HFF-Myc (cell line): ENCODE results near the gene BZW2.

Source experiments
- DNase-seq: peaks from one replicate; pipeline ENCODE4 v3.0.0-alpha.2; 2011; ENCODE audit warnings: low read depth; ENCODE audit errors: extremely low read depth
- H3K4me3 ChIP-seq: replicated peaks from 2 replicates; pipeline ENCODE4 v1.5.1; 2011; ENCODE audit warnings: low read depth, mild to moderate bottlenecking, control low read depth, low read length
- CTCF ChIP-seq: IDR thresholded peaks from 2 replicates; pipeline ENCODE4 v1.5.1; 2012; ENCODE audit warnings: mild to moderate bottlenecking, low read depth, low read length, control low read depth; ENCODE audit errors: missing control alignments

BZW2 gene

GRCh38 chr7:16609842-16610450, 36.0 kb upstream of the BZW2 start:
- no peak for DNase-seq
- H3K4me3 ChIP-seq = no peak overlapping the region
- TF ChIP-seq CTCF = no peak

DNA sequence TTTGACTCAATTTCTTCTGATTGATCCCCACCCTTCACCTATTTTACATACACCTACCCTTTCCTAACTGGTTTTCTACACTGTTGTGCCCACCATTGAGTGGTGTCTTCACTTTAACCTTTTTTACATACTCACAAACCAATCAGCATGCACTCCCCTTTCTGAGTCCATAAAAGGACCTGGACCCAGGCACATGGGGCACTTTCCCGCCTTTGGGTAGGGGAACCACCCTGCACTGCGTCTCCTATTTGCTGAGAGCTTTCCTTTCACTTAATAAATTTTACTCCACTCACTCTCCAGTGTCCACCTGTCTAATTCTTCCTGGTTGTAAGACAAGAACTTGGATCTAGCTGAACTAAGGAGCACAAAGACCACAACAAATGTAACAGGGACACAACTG, 34.3 kb upstream of the BZW2 start:
- H3K4me3 ChIP-seq = no peak overlapping the region
- no peak for DNase-seq
- no peak for TF ChIP-seq CTCF

GRCh38 chr7:16615228-16615627, 30.8 kb upstream of the BZW2 start:
- no peak for TF ChIP-seq CTCF

DNA sequence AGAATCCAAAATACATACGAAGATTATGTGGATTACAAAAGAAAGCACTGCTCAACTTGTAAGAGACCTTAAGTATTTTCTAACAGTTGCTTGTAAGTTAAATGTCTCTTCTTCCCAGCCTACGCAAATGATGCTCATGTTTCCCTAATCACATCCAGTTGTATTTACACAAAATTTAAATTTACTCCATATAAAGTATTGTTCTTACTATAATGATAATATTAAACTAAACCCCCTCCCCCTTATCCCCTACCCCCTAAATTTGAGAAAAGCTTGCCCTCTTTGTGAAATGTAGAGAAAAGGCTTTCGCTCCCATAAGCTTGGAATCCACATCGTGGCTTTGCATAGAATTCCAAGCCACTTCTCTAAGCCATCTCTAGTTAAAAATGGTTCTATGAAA, 29.9 kb upstream of the BZW2 start:
- DNase-seq = no peak
- no peak for TF ChIP-seq CTCF

More at GRCh38 chr7:16615228-16615627, 30.8 kb upstream of the BZW2 start:
- no peak overlapping the region for H3K4me3 ChIP-seq
- no peak for DNase-seq

DNA sequence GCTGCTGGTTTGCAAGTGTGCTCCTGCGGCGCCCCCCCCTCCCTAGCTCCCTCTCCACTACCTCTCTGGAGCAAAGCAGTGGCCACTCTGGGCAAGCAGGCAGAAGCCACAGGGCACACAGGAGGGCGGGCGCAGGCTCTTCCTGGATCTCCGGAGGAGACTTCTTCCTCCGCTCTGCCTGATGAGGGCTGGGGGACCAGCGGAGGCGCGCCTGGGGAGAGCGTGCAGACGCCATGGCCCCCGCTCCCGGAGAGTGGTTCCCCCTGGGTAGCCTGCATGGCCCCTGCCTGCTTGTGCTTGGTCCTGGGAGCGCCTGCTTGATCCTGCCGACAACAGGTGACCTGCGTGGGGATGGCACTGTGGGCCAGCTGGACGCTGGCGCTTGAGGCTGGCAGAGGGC, 29.4 kb upstream of the BZW2 start:
- no peak for TF ChIP-seq CTCF

More for the DNA sequence above, 29.9 kb upstream of the BZW2 start:
- H3K4me3 ChIP-seq = no peak overlapping the region

DNA sequence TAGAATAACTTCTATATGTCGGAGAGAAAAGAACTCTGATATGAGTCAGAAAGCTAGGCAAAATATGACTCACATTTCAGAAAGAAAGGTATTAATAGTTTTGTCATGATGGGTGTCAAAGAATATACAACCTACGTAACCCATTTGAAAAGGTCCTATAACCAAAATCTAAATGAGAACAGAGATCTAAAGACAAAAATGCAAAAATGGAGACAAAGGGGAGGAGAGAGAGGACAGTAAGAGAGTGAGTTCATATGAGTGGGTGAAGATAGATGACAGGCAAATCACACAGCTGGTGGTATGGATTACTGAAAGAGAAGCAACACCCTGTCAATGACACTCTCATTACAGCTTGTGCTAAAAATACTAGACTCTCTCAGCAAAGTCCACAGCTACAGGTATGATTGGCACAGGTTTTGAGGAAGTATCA, 26.0 kb upstream of the BZW2 start:
- DNase-seq = no peak
- no peak for TF ChIP-seq CTCF
- no peak overlapping the region for H3K4me3 ChIP-seq

More for the DNA sequence above, 29.4 kb upstream of the BZW2 start:
- no peak for DNase-seq
- H3K4me3 ChIP-seq = no peak overlapping the region

DNA sequence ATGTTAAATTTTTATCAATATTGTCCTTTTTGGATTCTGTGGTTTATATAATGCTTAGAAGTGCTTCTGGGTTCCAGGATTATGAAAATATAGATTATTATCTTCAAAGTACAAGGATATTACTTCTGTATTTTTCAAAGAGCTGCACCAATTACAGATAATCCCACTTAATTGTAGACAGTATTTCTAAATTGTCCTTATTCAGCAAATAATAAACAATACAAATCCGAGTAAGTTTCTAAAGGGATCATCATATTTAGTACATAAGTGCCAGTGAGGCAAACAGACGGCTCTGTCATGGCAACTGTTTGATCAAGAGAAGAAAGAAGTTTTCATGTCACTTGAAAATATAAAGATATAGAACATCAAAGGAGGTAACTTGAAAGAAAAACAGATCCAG, 19.6 kb upstream of the BZW2 start:
- no peak for TF ChIP-seq CTCF
- no peak overlapping the region for H3K4me3 ChIP-seq
- no peak for DNase-seq
